ENCODE results near the gene ANKHD1. TPM values are rescaled to one million over a fixed set of nuclear protein-coding genes. Genes with fewer than 3 reads are reported as not detected.
A peak's percentile ranks its signal among the peaks of the same experiment; 100 is the strongest.

The ANKHD1 gene
- total RNA-seq, 2 experiments from 2014 or later, result 90.6 to 143 TPM

GRCh38 chr5:140549237-140550144, 147.9 kb downstream of the ANKHD1 start:
- peaks cover 70% of the 10 kb centered on the region for H3K36me3 ChIP-seq (ENCODE audit: insufficient read depth, low read length)
- peaks cover 19% of the 10 kb centered on the region for H3K4me1 ChIP-seq (ENCODE audit: insufficient read depth, low read length, poor library complexity, severe bottlenecking)
- H2AFZ ChIP-seq (ENCODE audit: low read length), result no peak overlapping the region
- no peak overlapping the region for H3K4me2 ChIP-seq (ENCODE audit: low read length)
- no peaks in the 10 kb centered on the region for H3K9me3 ChIP-seq (ENCODE audit: low read length)
- TF ChIP-seq CTCF (conservative IDR thresholded peaks at IDR 0.05; ENCODE audit: low read length) (no peak), EZH2phosphoT487 (IDR thresholded peaks at IDR 0.05; ENCODE audit: borderline replicate concordance, low read depth, low read length) (no peak)
- H3K4me3 ChIP-seq (ENCODE audit: low read depth, low read length, poor library complexity, severe bottlenecking), result no peak overlapping the region
- POLR2A ChIA-PET, result no interaction called here
- no TSS peak for BruUV-seq (replicated peaks)
- no peaks in the 10 kb centered on the region for H3K79me2 ChIP-seq (ENCODE audit: insufficient read depth, low read depth, low read length)
- DNase-seq (ENCODE audit: low spot score), result no peak
- no peak overlapping the region for H3K27ac ChIP-seq (ENCODE audit: low read depth, low read length, poor library complexity, severe bottlenecking)
- H3K9me2 ChIP-seq (ENCODE audit: insufficient read depth, low read length), result no peaks in the 10 kb centered on the region
- CTCF ChIA-PET (ENCODE audit: unreplicated experiment), result no interaction called here
- H4K20me1 ChIP-seq (ENCODE audit: insufficient read depth, low read length), result no peaks in the 10 kb centered on the region
- intact Hi-C loops (cut with micrococcal nuclease; ENCODE audit: unreplicated experiment), result loop anchor here (10.0 kb wide), 2 partner anchors 185 to 305 kb away; partner anchors contain the start of gene SLC4A9

DNA sequence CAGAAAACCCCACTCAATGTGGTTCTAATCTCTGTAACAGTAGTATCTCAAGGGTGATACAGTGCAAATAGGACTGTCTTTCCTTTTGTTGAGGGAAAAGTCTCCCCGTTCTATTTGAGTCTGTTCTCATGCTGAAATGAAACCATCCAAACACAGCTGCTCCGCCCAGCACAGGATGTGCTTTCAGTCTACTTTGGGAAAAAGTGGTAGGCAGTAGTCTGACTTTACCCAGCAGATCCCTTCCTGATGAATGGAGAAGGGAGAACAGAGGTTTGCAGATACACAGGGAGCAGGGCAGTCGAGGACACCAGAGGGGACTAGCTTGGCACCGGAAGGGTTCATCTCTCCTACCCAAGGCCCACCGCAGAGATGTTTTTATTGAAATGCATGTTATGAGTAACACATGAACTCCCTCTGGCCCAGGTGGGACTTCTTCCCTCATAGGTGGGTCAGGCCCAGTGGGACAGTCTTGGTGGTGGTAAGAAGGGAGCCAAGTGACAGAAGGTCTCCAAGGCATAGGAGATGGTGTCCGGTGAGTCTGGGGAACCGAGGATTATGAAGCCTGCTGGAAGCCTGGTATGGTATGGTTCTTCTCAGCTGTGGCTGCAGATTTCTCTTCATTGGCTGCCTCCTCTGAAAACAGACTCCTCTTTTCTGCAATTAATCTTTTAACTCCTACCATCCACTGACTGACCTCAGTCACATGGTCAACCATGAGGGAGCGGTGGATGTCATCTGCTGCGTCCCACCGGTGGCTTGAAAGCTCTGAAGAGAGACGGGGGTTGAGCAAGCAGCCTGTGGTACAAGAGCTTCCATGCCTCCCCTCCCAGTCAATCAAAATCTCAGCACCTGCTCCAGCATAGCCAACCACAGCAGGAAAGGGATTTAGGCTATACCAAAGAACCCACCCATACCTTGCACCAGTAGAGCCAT, 148.8 kb downstream of the ANKHD1 start:
- H3K79me2 ChIP-seq (ENCODE audit: insufficient read depth, low read depth, low read length), result peaks cover 3% of the 10 kb centered on the region; the same call in 1 of the 2 replicates
- no peak for TF ChIP-seq CTCF (conservative IDR thresholded peaks at IDR 0.05; ENCODE audit: low read length)
- TF ChIP-seq EZH2phosphoT487 (IDR thresholded peaks at IDR 0.05; ENCODE audit: borderline replicate concordance, low read depth, low read length), result no peak
- H3K9me2 ChIP-seq (ENCODE audit: insufficient read depth, low read length), result no peaks in the 10 kb centered on the region
- BruUV-seq (replicated peaks), result TSS peak; percentile 27
- no peaks in the 10 kb centered on the region for H4K20me1 ChIP-seq (ENCODE audit: insufficient read depth, low read length)
- H3K4me1 ChIP-seq (ENCODE audit: insufficient read depth, low read length, poor library complexity, severe bottlenecking), result peaks cover 22% of the 10 kb centered on the region
- ChIA-PET CTCF (ENCODE audit: unreplicated experiment) (no interaction called here), POLR2A (no interaction called here)
- intact Hi-C loops (cut with micrococcal nuclease; ENCODE audit: unreplicated experiment), result loop anchor here (10.0 kb wide), 2 partner anchors 186 to 306 kb away; partner anchors contain the start of gene SLC4A9
- no peak overlapping the region for H3K27ac ChIP-seq (ENCODE audit: low read depth, low read length, poor library complexity, severe bottlenecking)
- H3K4me3 ChIP-seq (ENCODE audit: low read depth, low read length, poor library complexity, severe bottlenecking), result no peak overlapping the region
- H3K9me3 ChIP-seq (ENCODE audit: low read length), result no peaks in the 10 kb centered on the region
- DNase-seq (ENCODE audit: low spot score), result no peak
- peaks cover 64% of the 10 kb centered on the region for H3K36me3 ChIP-seq (ENCODE audit: insufficient read depth, low read length)
- H3K4me2 ChIP-seq (ENCODE audit: low read length), result no peak overlapping the region
- H2AFZ ChIP-seq (ENCODE audit: low read length), result no peak overlapping the region

Data from OCI-LY7 (cell line).